ENCODE measurements around the gene PRPH2.

DNA sequence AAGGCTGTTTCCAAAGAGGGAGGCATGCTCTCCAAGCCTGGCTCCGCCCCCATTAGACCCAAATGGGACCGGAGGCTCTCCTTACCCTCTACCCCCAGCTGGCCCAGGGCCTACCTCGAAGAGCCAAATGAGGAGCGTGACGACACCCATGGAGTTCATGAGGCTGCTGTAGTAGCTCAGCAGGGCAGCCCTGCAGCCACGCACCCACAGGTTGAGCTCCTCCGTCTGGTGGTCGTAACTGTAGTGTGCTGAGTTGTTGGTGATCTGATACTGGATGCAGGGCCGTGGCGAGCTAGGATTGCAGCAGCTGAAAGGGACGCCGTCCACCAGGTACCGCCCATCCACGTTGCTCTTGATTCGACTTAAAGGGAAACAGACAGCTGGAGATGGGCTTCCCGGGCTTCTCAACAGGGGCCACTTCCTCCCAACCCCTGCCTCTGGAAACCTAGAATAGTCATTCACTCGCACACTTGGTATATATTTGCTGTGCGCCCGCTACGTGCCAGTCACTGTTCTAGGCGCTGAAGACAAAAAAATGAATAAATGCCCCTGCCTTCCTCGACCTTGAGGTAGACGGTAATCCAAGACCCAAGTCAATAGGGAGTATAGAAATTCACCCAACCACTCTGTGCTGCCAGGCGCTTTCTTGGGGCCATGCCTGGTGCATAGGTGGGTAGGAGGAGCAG is 18.0 kb downstream of the PRPH2 start:
- no peak for TF ChIP-seq EZH2 (conservative IDR thresholded peaks at IDR 0.05; ENCODE audit: low read depth, low read length)
- no peak for TF ChIP-seq CHD4 (IDR thresholded peaks at IDR 0.05; ENCODE audit: borderline replicate concordance, low read length)
- no peak for TF ChIP-seq CTCF (CRISPR knock-in tag; IDR thresholded peaks at IDR 0.05)
- TF ChIP-seq FOXA1 (IDR thresholded peaks at IDR 0.05) = no peak
- TF ChIP-seq FOXA1 (CRISPR knock-in tag; IDR thresholded peaks at IDR 0.05) = no peak
- TF ChIP-seq TP53 (CRISPR knock-in tag; conservative IDR thresholded peaks at IDR 0.05) = no peak
- no peak for TF ChIP-seq CEBPG (CRISPR knock-in tag; IDR thresholded peaks at IDR 0.05)
- TF ChIP-seq ZNF224 (CRISPR knock-in tag; IDR thresholded peaks at IDR 0.05) = no peak
- TF ChIP-seq ZFP36 (IDR thresholded peaks at IDR 0.05; ENCODE audit: borderline replicate concordance, low read depth, low read length, partially characterized antibody) = no peak
- TF ChIP-seq CEBPZ (IDR thresholded peaks at IDR 0.05; ENCODE audit: low read length) = no peak
- no peak for TF ChIP-seq RFX3 (CRISPR knock-in tag; IDR thresholded peaks at IDR 0.05)
- TF ChIP-seq TAF1 (CRISPR knock-in tag; IDR thresholded peaks at IDR 0.05) = no peak
- TF ChIP-seq, protein P1, sequence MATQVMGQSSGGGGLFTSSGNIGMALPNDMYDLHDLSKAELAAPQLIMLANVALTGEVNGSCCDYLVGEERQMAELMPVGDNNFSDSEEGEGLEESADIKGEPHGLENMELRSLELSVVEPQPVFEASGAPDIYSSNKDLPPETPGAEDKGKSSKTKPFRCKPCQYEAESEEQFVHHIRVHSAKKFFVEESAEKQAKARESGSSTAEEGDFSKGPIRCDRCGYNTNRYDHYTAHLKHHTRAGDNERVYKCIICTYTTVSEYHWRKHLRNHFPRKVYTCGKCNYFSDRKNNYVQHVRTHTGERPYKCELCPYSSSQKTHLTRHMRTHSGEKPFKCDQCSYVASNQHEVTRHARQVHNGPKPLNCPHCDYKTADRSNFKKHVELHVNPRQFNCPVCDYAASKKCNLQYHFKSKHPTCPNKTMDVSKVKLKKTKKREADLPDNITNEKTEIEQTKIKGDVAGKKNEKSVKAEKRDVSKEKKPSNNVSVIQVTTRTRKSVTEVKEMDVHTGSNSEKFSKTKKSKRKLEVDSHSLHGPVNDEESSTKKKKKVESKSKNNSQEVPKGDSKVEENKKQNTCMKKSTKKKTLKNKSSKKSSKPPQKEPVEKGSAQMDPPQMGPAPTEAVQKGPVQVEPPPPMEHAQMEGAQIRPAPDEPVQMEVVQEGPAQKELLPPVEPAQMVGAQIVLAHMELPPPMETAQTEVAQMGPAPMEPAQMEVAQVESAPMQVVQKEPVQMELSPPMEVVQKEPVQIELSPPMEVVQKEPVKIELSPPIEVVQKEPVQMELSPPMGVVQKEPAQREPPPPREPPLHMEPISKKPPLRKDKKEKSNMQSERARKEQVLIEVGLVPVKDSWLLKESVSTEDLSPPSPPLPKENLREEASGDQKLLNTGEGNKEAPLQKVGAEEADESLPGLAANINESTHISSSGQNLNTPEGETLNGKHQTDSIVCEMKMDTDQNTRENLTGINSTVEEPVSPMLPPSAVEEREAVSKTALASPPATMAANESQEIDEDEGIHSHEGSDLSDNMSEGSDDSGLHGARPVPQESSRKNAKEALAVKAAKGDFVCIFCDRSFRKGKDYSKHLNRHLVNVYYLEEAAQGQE (IDR thresholded peaks at IDR 0.05; ENCODE audit: borderline replicate concordance in 1 of 2, low read depth in 1 of 2, low read length in 2 of 2) = no peak
- no peak for TF ChIP-seq ARNTL (CRISPR knock-in tag; IDR thresholded peaks at IDR 0.05)
- no peak for TF ChIP-seq TCF7 (IDR thresholded peaks at IDR 0.05; ENCODE audit: low read depth)
